NT2/D1 (cell line): Measurements from ENCODE around the gene NEO1.

Experiments
- DNase-seq: peaks from one replicate; pipeline ENCODE4 v3.0.0-alpha.2; 2011; ENCODE audit warnings: low read depth, low spot score
- H3K27me3 ChIP-seq: 2 replicates; pipeline ENCODE4 v1.6.0; 2011; ENCODE audit warnings: mild to moderate bottlenecking; ENCODE audit not compliant: insufficient read length, insufficient read depth
- H3K36me3 ChIP-seq: 2 replicates; pipeline ENCODE4 v1.6.1; 2011; ENCODE audit warnings: mild to moderate bottlenecking, low read length, mixed read lengths; ENCODE audit not compliant: insufficient read depth, insufficient read length
- H3K4me1 ChIP-seq: 2 replicates; pipeline ENCODE4 v1.5.1; 2011; ENCODE audit not compliant: insufficient read depth, insufficient read length
- H3K4me3 ChIP-seq: 2 replicates; pipeline ENCODE4 v1.5.1; 2011; ENCODE audit warnings: low read depth; ENCODE audit not compliant: insufficient read length
- H3K9ac ChIP-seq: 2 replicates; pipeline ENCODE4 v1.6.0; 2011; ENCODE audit warnings: low read depth; ENCODE audit not compliant: insufficient read length
- H3K9me3 ChIP-seq: 2 replicates; pipeline ENCODE4 v1.5.1; 2011; ENCODE audit warnings: mild to moderate bottlenecking, low read length; ENCODE audit not compliant: insufficient read depth
- SUZ12 ChIP-seq: IDR thresholded peaks from 2 replicates; pipeline ENCODE4 v1.6.1; 2011; ENCODE audit not compliant: insufficient read length, insufficient read depth; ENCODE audit errors: extremely low read depth
- YY1 ChIP-seq: IDR thresholded peaks from 2 replicates; pipeline ENCODE4 v1.6.1; 2011; ENCODE audit not compliant: insufficient read length, insufficient read depth
- ZNF274 ChIP-seq: IDR thresholded peaks from 2 replicates; pipeline ENCODE4 v1.6.1; 2011; ENCODE audit warnings: mild to moderate bottlenecking, low read depth, low read length

The NEO1 gene

DNA sequence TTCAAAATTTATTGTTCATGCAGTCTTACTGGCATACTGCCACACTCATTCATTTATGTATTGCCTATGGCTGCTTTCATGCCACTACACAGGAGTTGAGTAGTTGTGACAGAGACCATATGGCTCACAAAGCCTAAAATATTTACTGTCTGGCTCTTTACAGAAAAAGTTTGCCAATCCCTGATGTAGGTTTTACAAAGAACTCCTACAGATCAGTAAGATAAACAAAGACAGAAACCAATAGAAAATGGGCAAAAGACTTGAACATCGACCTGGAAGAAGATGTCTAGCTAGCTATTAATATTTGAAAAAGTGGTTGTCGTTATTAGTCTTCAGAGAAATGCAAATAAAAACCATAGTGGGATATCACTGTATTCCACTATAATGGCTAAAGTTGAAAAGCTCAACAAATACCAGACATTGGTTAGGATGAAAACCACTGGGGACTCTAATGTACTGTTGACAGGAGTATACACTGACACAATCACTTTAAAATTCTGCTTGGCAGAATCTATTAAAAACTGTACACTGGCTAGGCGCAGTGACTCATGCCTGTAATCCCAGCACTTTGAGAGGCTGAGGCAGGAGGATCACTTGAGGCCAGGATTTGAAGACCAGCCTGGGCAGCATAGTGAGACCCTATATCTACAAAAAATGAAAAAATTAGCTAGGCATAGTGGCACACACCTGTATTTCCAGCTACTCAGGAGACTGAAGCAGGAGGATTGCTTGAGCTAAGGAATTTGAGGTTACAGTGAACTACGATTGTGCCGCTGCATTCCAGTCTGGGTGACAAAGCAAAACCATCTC, 87.7 kb downstream of the NEO1 start:
- Histone ChIP-seq H3K27me3 (no peaks in the 10 kb centered on the region), H3K4me3 (no peak overlapping the region), H3K4me1 (no peaks in the 10 kb centered on the region), H3K9ac (no peak overlapping the region), H3K9me3 (no peaks in the 10 kb centered on the region), H3K36me3 (peaks cover 12% of the 10 kb centered on the region)
- TF ChIP-seq ZNF274 (no peak), SUZ12 (no peak), YY1 (no peak)
- no peak for DNase-seq

DNA sequence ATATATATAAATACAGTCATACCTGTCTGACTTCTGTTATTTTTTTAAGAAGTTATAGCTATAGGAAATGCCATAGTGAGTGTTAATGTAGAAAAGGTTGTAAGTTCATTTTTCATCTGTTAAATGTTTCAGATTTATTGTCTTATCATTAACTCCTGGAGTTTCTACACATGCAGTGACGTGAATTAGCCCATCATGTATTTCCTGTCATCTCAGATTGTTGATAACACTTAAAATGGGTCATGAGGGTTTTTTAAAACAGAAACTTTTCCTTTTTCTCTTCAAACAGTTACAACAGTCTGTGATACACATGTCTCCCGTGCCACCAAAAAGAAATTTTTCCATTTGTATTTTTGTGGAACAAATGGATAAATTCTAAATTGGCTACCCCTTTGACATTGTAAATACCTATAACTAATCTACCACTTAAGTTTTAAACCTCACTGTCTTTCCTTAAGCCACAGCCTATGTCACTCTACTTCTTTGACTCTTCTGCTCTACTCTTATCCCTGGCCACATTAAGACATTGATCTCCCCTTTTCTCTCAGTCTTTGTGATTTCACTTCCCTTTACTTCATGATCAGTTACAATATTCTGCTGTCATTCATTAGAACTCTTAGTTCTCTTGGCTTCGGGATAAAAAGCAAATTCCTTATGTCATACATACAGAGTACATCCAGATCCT, 89.1 kb downstream of the NEO1 start:
- H3K27me3 ChIP-seq = no peaks in the 10 kb centered on the region
- DNase-seq = no peak
- peaks cover 12% of the 10 kb centered on the region for H3K36me3 ChIP-seq
- no peak overlapping the region for H3K4me3 ChIP-seq
- H3K4me1 ChIP-seq = no peaks in the 10 kb centered on the region
- no peaks in the 10 kb centered on the region for H3K9me3 ChIP-seq
- H3K9ac ChIP-seq = no peak overlapping the region
- TF ChIP-seq ZNF274 = no peak
- TF ChIP-seq YY1 = no peak
- no peak for TF ChIP-seq SUZ12

DNA sequence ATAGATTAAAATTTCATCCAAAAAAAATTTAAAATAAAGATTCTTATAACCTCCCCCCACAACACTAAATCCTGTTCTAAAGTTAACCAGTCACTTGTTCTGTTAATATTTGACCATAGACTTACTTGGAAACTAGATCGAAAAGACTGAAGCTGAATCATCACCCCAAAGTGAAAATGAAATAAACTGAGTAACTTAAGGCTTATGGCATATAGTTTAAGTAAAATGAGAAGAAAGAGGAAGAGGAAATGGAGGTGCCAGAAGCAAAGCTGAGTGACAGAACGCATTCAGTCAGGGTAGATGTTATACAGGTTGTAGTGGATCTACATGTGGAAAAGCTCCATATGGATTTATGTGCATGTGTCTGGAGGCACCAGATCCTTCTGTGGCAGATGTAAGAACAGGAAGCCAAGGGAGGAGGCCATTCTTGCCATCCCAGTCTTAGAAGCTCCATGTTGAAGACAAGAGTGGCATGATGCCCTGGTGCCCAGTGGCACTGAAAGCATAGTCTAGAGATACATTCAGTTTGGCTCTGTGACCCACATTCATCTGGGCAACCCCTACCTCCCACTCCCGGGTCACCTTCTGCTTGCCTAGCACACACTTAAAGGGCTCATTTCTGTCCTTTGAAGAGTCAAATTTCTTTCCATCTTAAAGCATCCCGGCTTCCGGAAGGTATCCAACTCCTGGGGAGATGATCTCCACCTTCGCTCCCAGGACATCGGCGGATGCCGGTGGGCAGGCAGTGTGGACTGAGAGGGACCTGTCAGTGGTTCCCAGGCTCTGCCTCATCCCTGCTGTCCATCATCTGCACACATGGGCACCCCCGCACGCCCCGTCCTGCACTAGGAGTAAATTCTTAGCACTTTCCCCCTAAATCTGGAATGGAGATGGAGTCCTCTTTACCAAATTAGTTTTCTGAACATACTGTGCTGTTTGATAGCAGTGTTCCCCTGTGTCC, 90.8 kb downstream of the NEO1 start:
- DNase-seq = no peak
- Histone ChIP-seq H3K36me3 (peaks cover 8% of the 10 kb centered on the region), H3K9ac (no peak overlapping the region), H3K4me3 (no peak overlapping the region), H3K4me1 (no peaks in the 10 kb centered on the region), H3K9me3 (no peaks in the 10 kb centered on the region), H3K27me3 (no peaks in the 10 kb centered on the region)
- TF ChIP-seq ZNF274 = no peak
- TF ChIP-seq SUZ12 = no peak
- no peak for TF ChIP-seq YY1

DNA sequence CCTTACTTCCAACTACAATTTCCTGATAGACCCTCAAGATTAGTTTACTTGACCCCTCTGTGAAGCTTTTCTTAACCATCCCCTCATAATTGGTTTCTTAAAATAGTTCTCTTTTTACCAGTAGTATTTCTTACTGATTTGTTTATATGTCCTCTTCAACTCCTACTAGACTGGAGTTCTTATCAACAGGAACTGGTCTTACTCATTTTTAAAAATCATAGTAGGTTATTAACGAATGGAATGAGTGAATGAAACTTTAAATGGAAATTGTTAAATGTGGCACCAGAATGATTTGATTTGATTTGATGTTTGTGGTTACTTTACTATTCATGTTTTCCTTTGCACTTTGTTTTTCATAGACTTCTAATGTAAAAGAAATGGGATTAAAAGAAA, 91.5 kb downstream of the NEO1 start:
- Histone ChIP-seq H3K27me3 (no peaks in the 10 kb centered on the region), H3K9me3 (no peaks in the 10 kb centered on the region), H3K4me3 (no peak overlapping the region), H3K36me3 (peaks cover 8% of the 10 kb centered on the region), H3K9ac (no peak overlapping the region), H3K4me1 (no peaks in the 10 kb centered on the region)
- DNase-seq = no peak
- TF ChIP-seq YY1 (no peak), ZNF274 (no peak), SUZ12 (no peak)

DNA sequence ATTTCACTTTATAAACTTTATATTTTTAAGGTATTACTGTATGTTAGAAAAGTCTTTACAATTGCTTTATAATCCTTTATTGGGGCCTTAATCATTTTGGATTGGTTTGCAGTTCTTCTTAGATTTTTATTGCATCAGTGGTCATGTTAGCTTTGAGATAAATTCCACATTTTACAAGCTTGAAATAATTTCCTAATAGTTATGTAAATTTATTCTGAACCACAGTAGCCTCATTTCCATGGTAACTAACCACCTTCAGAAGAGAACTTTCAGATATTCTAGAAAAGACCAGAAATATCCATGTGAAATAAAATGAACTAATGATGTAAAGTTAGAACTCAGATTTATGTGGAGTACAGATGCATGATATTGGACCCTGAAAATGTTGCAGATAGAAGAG, 94.2 kb downstream of the NEO1 start:
- Histone ChIP-seq H3K4me1 (no peaks in the 10 kb centered on the region), H3K27me3 (no peaks in the 10 kb centered on the region), H3K36me3 (peaks cover 5% of the 10 kb centered on the region), H3K9ac (no peak overlapping the region), H3K4me3 (no peak overlapping the region), H3K9me3 (peaks cover 5% of the 10 kb centered on the region; the same call in 1 of the 2 replicates)
- DNase-seq = no peak
- TF ChIP-seq YY1 (no peak), ZNF274 (no peak), SUZ12 (no peak)

DNA sequence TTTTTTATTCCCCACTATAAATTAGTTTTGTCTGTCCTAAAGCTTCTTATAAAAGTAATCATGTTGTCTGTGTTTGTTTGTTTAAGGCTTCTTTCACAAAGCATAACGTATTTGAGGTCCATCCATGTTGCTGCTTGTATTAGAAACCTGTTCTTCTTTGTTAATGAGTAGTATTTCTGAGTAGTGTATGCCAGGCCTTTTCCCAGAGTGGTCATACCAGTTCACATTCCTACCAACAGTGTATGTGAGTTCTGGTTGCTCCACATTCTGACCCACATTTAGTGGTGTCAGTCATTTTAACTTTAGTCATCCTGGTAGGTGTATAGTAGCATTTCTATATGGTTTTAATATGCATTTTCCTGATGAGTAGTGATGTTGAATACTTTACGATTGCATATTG, 98.6 kb downstream of the NEO1 start:
- H3K27me3 ChIP-seq = no peaks in the 10 kb centered on the region
- H3K4me1 ChIP-seq = no peaks in the 10 kb centered on the region
- H3K4me3 ChIP-seq = no peak overlapping the region
- TF ChIP-seq ZNF274 (no peak), YY1 (no peak), SUZ12 (no peak)
- no peak for DNase-seq
- no peak overlapping the region for H3K9ac ChIP-seq
- no peaks in the 10 kb centered on the region for H3K36me3 ChIP-seq
- peaks cover 27% of the 10 kb centered on the region for H3K9me3 ChIP-seq
